NCI-H446 treated with DMSO at 0.1 percent for 48 hours (cell line): Measurements from ENCODE around the gene OR5K1.
A peak's percentile ranks its signal among the peaks of the same experiment; 100 is the strongest.

Experiments
- DNase-seq: peaks from one replicate; lab custom pipeline; 2025; lab: John Stamatoyannopoulos, UW

The OR5K1 gene

GRCh38 chr3:98514948-98515347 lies 51.9 kb downstream of the OR5K1 start:
- no peak for DNase-seq

GRCh38 chr3:98518816-98519215 lies 55.8 kb downstream of the OR5K1 start:
- DNase-seq, result no peak

- no peak for DNase-seq
Observed at GRCh38 chr3:98519351-98519750, 56.4 kb downstream of the OR5K1 start.

- DNase-seq, result peak; percentile 8
Observed at GRCh38 chr3:98521897-98522543, 59.0 kb downstream of the OR5K1 start.
